IPS DF 6.9 (cell line): Measurements from ENCODE around the gene FOXP1.

ENCODE experiments used
- DNase-seq: peaks from one replicate; pipeline ENCODE4 v3.0.0-alpha.2; 2013; ENCODE audit warnings: low read depth, low spot score
- H3K27ac ChIP-seq: one replicate; pipeline ENCODE4 v1.5.1; 2013; ENCODE audit warnings: low read length, control low read depth
- H3K27me3 ChIP-seq: 2 replicates; pipeline ENCODE4 v1.6.1; 2013; ENCODE audit warnings: mild to moderate bottlenecking, low read length; ENCODE audit not compliant: control insufficient read depth, insufficient read depth
- H3K36me3 ChIP-seq: 2 replicates; pipeline ENCODE4 v1.6.1; 2013; ENCODE audit warnings: low read length; ENCODE audit not compliant: control insufficient read depth, insufficient read depth
- H3K4me1 ChIP-seq: 2 replicates; pipeline ENCODE4 v1.6.1; 2013; ENCODE audit warnings: low read length; ENCODE audit not compliant: control insufficient read depth, insufficient read depth
- H3K4me3 ChIP-seq: 2 replicates; pipeline ENCODE4 v1.5.1; 2013; ENCODE audit warnings: mild to moderate bottlenecking, low read length
- H3K9me3 ChIP-seq: 2 replicates; pipeline ENCODE4 v1.6.1; 2013; ENCODE audit warnings: low read length, inconsistent platforms; ENCODE audit not compliant: control insufficient read depth, insufficient read depth
- WGBS: extraction: QIAGEN DNeasy Blood & Tissue Kit; methylation state at CpG from one replicate; pipeline ENCODE4 v1.1.7; 2013; ENCODE audit warnings: mixed read lengths, missing lambda C conversion rate; ENCODE audit not compliant: insufficient read length, insufficient coverage; 5-methylcytosine and 5-hydroxymethylcytosine counted together

The FOXP1 gene

GRCh38 chr3:71076361-71077002 is 507.0 kb downstream of the FOXP1 start:
- Histone ChIP-seq H3K27me3 (no peaks in the 10 kb centered on the region), H3K27ac (no peak overlapping the region), H3K4me1 (peaks cover 3% of the 10 kb centered on the region; the same call in 1 of the 2 replicates), H3K9me3 (no peaks in the 10 kb centered on the region), H3K4me3 (no peak overlapping the region), H3K36me3 (no peaks in the 10 kb centered on the region)
- no peak for DNase-seq
- WGBS = no CpG with 5 or more reads among the region's 5 CpGs

GRCh38 chr3:71075494-71075893 is 508.0 kb downstream of the FOXP1 start:
- H3K27ac ChIP-seq = no peak overlapping the region
- H3K4me3 ChIP-seq = no peak overlapping the region
- no peaks in the 10 kb centered on the region for H3K36me3 ChIP-seq
- H3K4me1 ChIP-seq = peaks cover 3% of the 10 kb centered on the region; the same call in 1 of the 2 replicates
- WGBS = no CpG with 5 or more reads among the region's 2 CpGs
- H3K9me3 ChIP-seq = no peaks in the 10 kb centered on the region
- no peaks in the 10 kb centered on the region for H3K27me3 ChIP-seq
- no peak for DNase-seq

- H3K4me3 ChIP-seq = no peak overlapping the region
- no peak for DNase-seq
- no peaks in the 10 kb centered on the region for H3K36me3 ChIP-seq
- peaks cover 3% of the 10 kb centered on the region; the same call in 1 of the 2 replicates for H3K4me1 ChIP-seq
- H3K9me3 ChIP-seq = no peaks in the 10 kb centered on the region
- no peak overlapping the region for H3K27ac ChIP-seq
- no CpG with 5 or more reads among the region's 3 CpGs for WGBS
- H3K27me3 ChIP-seq = no peaks in the 10 kb centered on the region
Observed at GRCh38 chr3:71074423-71074822, 509.1 kb downstream of the FOXP1 start.

- Histone ChIP-seq H3K4me3 (no peak overlapping the region), H3K9me3 (no peaks in the 10 kb centered on the region), H3K27ac (no peak overlapping the region), H3K36me3 (no peaks in the 10 kb centered on the region), H3K27me3 (no peaks in the 10 kb centered on the region), H3K4me1 (no peaks in the 10 kb centered on the region)
- no CpG with 5 or more reads among the region's 4 CpGs for WGBS
- DNase-seq = no peak
Observed at GRCh38 chr3:71072986-71073385, 510.5 kb downstream of the FOXP1 start.

GRCh38 chr3:71072287-71072686 is 511.2 kb downstream of the FOXP1 start:
- Histone ChIP-seq H3K27ac (no peak overlapping the region), H3K4me3 (no peak overlapping the region), H3K36me3 (no peaks in the 10 kb centered on the region), H3K4me1 (no peaks in the 10 kb centered on the region), H3K27me3 (no peaks in the 10 kb centered on the region), H3K9me3 (no peaks in the 10 kb centered on the region)
- no CpG with 5 or more reads among the region's 2 CpGs for WGBS
- DNase-seq = no peak

GRCh38 chr3:71070497-71071463 is 512.7 kb downstream of the FOXP1 start:
- Histone ChIP-seq H3K36me3 (no peaks in the 10 kb centered on the region), H3K27me3 (no peaks in the 10 kb centered on the region), H3K27ac (no peak overlapping the region), H3K9me3 (no peaks in the 10 kb centered on the region), H3K4me1 (peaks cover 3% of the 10 kb centered on the region; the same call in 1 of the 2 replicates), H3K4me3 (no peak overlapping the region)
- no peak for DNase-seq
- WGBS = no CpG with 5 or more reads among the region's 20 CpGs

- WGBS = no CpG with 5 or more reads among the region's 4 CpGs
- Histone ChIP-seq H3K4me1 (peaks cover 3% of the 10 kb centered on the region; the same call in 1 of the 2 replicates), H3K27me3 (no peaks in the 10 kb centered on the region), H3K9me3 (no peaks in the 10 kb centered on the region), H3K4me3 (no peak overlapping the region), H3K36me3 (no peaks in the 10 kb centered on the region), H3K27ac (no peak overlapping the region)
- no peak for DNase-seq
Observed at GRCh38 chr3:71069797-71070196, 513.7 kb downstream of the FOXP1 start.

- Histone ChIP-seq H3K9me3 (no peaks in the 10 kb centered on the region), H3K27ac (no peak overlapping the region), H3K36me3 (no peaks in the 10 kb centered on the region), H3K27me3 (peaks cover 3% of the 10 kb centered on the region; the same call in 1 of the 2 replicates), H3K4me3 (no peak overlapping the region), H3K4me1 (peaks cover 3% of the 10 kb centered on the region; the same call in 1 of the 2 replicates)
- no peak for DNase-seq
- no CpG with 5 or more reads among the region's 6 CpGs for WGBS
Observed at GRCh38 chr3:71067977-71068654, 515.4 kb downstream of the FOXP1 start.

GRCh38 chr3:71066849-71067261 is 516.7 kb downstream of the FOXP1 start:
- no peaks in the 10 kb centered on the region for H3K36me3 ChIP-seq
- no peak overlapping the region for H3K4me3 ChIP-seq
- H3K27me3 ChIP-seq = peaks cover 3% of the 10 kb centered on the region; the same call in 1 of the 2 replicates
- WGBS = no CpG with 5 or more reads among the region's 3 CpGs
- H3K27ac ChIP-seq = no peak overlapping the region
- H3K4me1 ChIP-seq = peaks cover 3% of the 10 kb centered on the region; the same call in 1 of the 2 replicates
- H3K9me3 ChIP-seq = no peaks in the 10 kb centered on the region
- DNase-seq = no peak

- H3K4me1 ChIP-seq = peaks cover 3% of the 10 kb centered on the region; the same call in 1 of the 2 replicates
- H3K9me3 ChIP-seq = no peaks in the 10 kb centered on the region
- no peaks in the 10 kb centered on the region for H3K36me3 ChIP-seq
- peaks cover 3% of the 10 kb centered on the region; the same call in 1 of the 2 replicates for H3K27me3 ChIP-seq
- no peak overlapping the region for H3K27ac ChIP-seq
- no peak overlapping the region for H3K4me3 ChIP-seq
- WGBS = no CpG with 5 or more reads among the region's 6 CpGs
- DNase-seq = no peak
Observed at GRCh38 chr3:71066356-71066755, 517.2 kb downstream of the FOXP1 start.
